NCI-H524 treated with DMSO at 0.1 percent for 48 hours (cell line): Measurements from ENCODE around the gene SEC61B.

ENCODE experiments used
- DNase-seq: peaks from one replicate; lab custom pipeline; 2025; lab: John Stamatoyannopoulos, UW

The SEC61B gene

DNA sequence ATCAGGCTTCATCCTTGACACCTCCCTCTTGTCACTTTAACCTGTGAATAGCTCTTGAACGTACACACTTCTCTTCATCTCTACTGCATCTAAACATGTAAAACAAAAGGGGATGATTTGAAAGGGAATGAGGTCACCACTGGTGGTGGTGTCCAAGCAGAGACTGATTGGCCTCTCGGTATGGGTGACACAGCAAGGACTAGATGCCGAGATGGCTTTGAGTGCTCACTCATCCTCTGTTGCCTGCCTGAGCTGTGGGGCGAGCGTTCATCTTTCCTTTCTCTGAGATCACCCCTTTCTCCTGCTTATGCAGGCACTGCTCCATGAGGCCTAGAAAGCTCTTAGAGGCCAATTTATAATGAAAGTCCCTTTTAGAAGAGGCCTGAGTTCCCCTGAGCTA lies 51.9 kb downstream of the SEC61B start:
- DNase-seq: no peak

DNA sequence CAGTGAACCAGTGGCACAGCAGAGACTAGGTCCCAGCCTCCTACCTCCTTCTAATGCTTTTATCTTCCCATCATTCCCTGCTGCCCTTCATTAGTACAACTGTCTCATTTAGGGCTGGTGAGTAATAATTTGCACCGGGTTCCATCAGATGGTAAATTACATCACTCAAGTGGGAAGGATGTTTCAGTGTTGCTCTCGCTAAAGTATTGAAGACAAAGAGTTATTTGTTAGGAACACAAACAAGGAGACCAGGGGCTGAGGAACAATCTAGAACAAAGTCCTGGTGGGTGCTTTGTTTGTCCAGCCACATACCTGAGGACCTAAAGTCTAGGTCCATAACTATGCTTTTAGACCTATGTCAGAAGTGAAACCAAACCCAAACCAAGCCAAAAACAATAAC lies 52.4 kb downstream of the SEC61B start:
- no peak for DNase-seq
